T-helper 1 cell treated with Interleukin-12 subunit alpha and Interleukin-12 subunit beta and Interleukin-4 antibody, amounts not matched to agents 30 ng/mL and 1 ng/mL, for 36 hours (primary cell): Measurements from ENCODE around the gene KRTAP10-3. TPM values are rescaled to one million over a fixed set of nuclear protein-coding genes. Genes with fewer than 3 reads are reported as not detected.

Experiments
- intact Hi-C: fragments of 100-400 bp; cut with micrococcal nuclease; formaldehyde crosslinking; loops from one replicate; pipeline ENCODE4 v1.15.1; 2024
- total RNA-seq: library from RNA; stranded (reverse); gene quantifications from 2 replicates; pipeline ENCODE4 v1.2.3, GENCODE V29; 2022

KRTAP10-3 gene
- total RNA-seq, 1 donor from 2014 or later = not detected

- intact Hi-C loops = no loop called here
Measured at GRCh38 chr21:44530903-44531605, 27.5 kb downstream of the KRTAP10-3 start.

- intact Hi-C loops = no loop called here
Measured at GRCh38 chr21:44530221-44530902, 28.2 kb downstream of the KRTAP10-3 start.

DNA sequence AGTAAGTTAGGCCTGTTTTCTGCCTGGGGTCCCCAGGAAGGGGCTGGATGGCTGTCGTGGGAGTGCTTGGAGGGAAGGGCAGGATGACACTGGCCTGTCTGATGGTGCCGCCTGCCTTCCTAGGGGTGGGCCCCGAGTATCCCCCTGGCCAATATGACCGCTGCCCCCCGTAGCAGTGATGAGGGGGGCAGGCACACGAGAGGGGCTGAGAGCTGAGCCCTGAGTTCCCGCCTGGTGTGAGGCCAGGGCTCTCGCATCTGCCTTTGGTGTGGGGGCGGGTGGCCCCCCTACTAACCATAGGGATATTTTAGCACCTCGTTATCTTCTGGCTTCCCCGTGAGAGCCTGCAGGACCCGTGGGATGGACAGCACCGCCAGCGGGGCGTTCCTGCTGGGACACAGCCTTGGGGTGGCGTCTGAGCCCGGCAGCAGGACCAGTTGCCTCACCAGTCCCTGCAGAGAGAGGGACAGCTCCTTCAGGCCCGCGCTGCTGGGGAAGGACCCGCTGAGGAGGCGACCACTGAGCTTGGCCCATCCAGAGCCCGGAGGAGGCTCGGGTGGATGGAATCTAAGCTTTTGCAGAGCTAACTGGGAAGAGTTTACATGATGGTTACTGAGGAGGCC is 29.0 kb downstream of the KRTAP10-3 start:
- intact Hi-C loops = no loop called here

GRCh38 chr21:44529011-44529421 is 29.6 kb downstream of the KRTAP10-3 start:
- intact Hi-C loops = no loop called here

- intact Hi-C loops = no loop called here
Measured at GRCh38 chr21:44528634-44528995, 30.0 kb downstream of the KRTAP10-3 start.

- intact Hi-C loops = no loop called here
Measured at GRCh38 chr21:44527983-44528633, 30.5 kb downstream of the KRTAP10-3 start.

GRCh38 chr21:44527156-44527982 is 31.2 kb downstream of the KRTAP10-3 start:
- intact Hi-C loops = no loop called here

GRCh38 chr21:44526096-44526997 is 32.2 kb downstream of the KRTAP10-3 start:
- intact Hi-C loops = no loop called here

GRCh38 chr21:44525391-44526095 is 33.1 kb downstream of the KRTAP10-3 start:
- intact Hi-C loops = no loop called here

DNA sequence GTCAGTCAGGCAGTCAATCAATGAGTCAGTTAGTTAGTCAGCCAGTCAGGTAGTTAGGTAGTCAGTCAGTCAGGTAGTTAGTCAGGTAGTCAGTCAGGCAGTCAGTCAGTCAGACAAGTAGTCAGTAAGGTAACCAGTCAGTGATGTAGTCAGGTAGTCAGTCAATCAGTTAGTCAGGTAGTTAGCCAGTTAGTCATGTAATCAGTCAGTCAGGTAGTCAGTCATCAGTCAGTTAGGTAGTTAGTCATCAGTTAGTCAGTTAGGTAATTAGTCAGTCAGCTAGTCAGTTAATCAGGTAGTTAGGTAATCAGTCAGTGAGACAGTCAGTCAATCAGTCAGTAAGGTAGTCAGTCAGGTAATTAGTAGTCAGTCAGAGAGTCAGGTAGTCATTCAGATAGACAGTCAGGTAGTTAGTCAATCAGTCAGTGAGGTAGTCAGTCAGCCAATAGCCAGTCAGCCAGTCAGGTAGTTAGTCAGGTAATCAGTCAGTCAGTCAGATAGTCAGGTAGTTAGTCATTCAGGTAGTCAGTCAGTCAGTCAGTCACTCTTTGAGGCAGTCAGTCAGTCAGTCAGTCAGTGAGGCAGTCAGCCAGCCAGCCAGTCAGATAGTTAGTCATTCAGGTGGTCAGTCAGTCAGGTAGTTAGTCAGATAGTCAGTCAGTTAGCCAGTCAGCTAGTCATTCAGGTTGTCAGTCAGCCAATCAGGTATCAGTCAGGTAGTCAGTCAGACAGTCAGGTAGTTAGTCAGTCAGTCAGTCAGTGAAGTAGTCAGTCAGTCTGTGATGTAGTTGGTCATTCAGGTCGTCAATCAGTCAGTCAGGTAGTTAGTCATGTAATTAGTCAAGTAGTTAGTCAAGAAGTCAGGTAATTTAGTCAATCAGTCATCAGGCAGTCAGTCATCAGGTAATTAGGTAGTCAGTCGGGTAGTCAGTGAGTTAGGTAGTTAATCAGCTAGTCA is 33.9 kb downstream of the KRTAP10-3 start:
- intact Hi-C loops = no loop called here

- intact Hi-C loops = no loop called here
Measured at GRCh38 chr21:44523567-44524413, 34.8 kb downstream of the KRTAP10-3 start.

GRCh38 chr21:44522753-44523204 is 35.8 kb downstream of the KRTAP10-3 start:
- intact Hi-C loops = no loop called here

GRCh38 chr21:44521928-44522752 is 36.5 kb downstream of the KRTAP10-3 start:
- intact Hi-C loops = no loop called here

DNA sequence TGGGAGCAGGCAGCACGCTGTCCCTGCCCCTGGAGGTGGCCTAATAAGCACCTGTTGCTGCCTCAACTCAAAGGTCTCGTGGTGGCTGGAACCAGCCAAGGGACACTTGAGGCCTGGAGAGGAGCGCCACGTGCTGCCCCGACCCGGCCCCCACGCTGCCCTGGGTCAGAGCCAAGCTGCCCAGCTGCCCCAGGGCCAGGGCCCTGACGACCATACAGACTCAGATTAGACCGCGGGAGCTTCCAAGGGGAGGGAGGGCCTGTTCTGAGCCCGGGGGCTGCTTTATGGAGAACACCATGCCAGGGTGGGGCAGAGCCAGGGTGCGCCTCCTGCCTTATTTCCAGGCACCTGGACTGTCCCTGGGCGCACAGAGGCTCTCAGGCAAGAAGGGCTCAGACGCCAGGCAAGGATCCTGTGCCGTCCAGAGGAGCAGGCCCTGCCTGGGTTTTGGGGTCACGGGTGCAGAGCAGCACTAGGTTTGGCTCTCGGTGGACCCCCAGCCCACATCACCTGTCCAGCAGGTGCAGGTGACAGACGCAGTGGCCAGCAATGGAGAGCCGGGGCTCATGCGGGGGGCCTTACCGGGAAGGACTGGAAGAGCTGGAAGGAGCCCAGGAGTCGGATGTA is 37.2 kb downstream of the KRTAP10-3 start:
- intact Hi-C loops = no loop called here

DNA sequence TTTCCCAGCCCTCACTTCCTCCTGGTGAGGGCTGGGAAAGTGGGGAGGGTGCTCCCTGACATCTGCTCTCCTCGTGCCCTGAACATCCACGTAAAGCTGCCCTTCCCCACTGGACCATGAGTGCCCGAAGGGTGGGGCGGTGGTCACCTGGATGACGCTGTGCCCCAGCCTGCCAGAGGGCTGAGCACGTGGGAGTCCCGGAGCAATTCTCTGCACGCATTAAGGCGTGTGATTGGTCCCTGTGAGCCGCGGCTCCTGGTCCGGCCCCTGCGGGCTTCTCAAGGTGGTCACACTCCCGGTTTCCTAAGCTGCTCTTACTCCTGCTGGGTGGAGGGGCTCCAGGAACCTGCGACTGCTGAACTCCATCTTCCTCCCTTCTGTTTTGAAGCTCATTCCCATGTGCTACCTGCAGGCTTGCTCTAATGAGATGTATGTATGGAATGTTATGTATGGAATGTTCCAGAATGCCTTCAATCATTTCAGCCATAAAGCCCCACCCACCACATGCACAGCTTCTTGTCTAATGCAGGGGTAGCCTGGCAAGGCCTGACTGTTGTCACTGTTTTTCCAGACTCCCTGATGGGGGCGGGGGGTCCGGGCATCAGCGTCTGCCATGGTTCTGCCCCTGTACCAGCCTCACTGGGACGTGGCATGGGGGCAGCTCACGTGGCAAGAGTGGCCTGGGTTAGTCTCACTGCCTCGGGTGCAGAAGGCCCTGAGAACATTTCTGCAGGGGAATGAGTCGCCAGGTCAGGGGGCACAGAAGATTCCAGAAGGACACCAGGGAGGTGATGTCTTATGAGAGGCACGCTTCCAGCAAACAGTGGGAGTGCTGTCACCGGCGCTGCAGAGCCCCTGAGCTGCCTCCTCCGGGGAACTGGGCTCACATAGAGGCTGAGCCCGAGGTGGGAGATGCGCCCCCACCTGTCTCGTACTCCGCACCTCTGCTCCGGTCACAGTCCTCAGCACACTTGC is 38.0 kb downstream of the KRTAP10-3 start:
- intact Hi-C loops = no loop called here
